ENCODE measurements around the gene SPHKAP. TPM values are rescaled to one million over a fixed set of nuclear protein-coding genes. Genes with fewer than 3 reads are reported as not detected.

SPHKAP gene
- total RNA-seq, 1 donor from 2014 or later: not detected

- H3K4me3 ChIP-seq (ENCODE audit: low read depth, low read length): no peak overlapping the region
- FAIRE-seq (no peak), DNase-seq (ENCODE audit: low read depth) (no peak)
- TF ChIP-seq CTCF (IDR thresholded peaks at IDR 0.05; ENCODE audit: insufficient read depth, low read length, severe bottlenecking): no peak
- H3K36me3 ChIP-seq (ENCODE audit: control insufficient read depth, insufficient read depth, low read length): no peaks in the 10 kb centered on the region
- no peaks in the 10 kb centered on the region for H3K27me3 ChIP-seq (ENCODE audit: control insufficient read depth, insufficient read depth, low read length)
Measured at GRCh38 chr2:228135300-228135699, 46.2 kb downstream of the SPHKAP start.

GRCh38 chr2:228131833-228132232, 49.7 kb downstream of the SPHKAP start:
- TF ChIP-seq CTCF (IDR thresholded peaks at IDR 0.05; ENCODE audit: insufficient read depth, low read length, severe bottlenecking): no peak
- FAIRE-seq: no peak
- H3K27me3 ChIP-seq (ENCODE audit: control insufficient read depth, insufficient read depth, low read length): no peaks in the 10 kb centered on the region
- DNase-seq (ENCODE audit: low read depth): no peak
- no peak overlapping the region for H3K4me3 ChIP-seq (ENCODE audit: low read depth, low read length)
- H3K36me3 ChIP-seq (ENCODE audit: control insufficient read depth, insufficient read depth, low read length): no peaks in the 10 kb centered on the region

- DNase-seq (ENCODE audit: low read depth): no peak
- no peak for FAIRE-seq
- H3K36me3 ChIP-seq (ENCODE audit: control insufficient read depth, insufficient read depth, low read length): no peaks in the 10 kb centered on the region
- no peak for TF ChIP-seq CTCF (IDR thresholded peaks at IDR 0.05; ENCODE audit: insufficient read depth, low read length, severe bottlenecking)
- H3K4me3 ChIP-seq (ENCODE audit: low read depth, low read length): no peak overlapping the region
- H3K27me3 ChIP-seq (ENCODE audit: control insufficient read depth, insufficient read depth, low read length): no peaks in the 10 kb centered on the region
Measured at GRCh38 chr2:228126401-228126800, 55.1 kb downstream of the SPHKAP start.

- DNase-seq (ENCODE audit: low read depth) (no peak), FAIRE-seq (no peak)
- no peaks in the 10 kb centered on the region for H3K36me3 ChIP-seq (ENCODE audit: control insufficient read depth, insufficient read depth, low read length)
- no peak for TF ChIP-seq CTCF (IDR thresholded peaks at IDR 0.05; ENCODE audit: insufficient read depth, low read length, severe bottlenecking)
- H3K4me3 ChIP-seq (ENCODE audit: low read depth, low read length): no peak overlapping the region
- H3K27me3 ChIP-seq (ENCODE audit: control insufficient read depth, insufficient read depth, low read length): no peaks in the 10 kb centered on the region
Measured at GRCh38 chr2:228118940-228119339, 62.5 kb downstream of the SPHKAP start.

- Histone ChIP-seq H3K4me3 (ENCODE audit: low read depth, low read length) (no peak overlapping the region), H3K27me3 (ENCODE audit: control insufficient read depth, insufficient read depth, low read length) (no peaks in the 10 kb centered on the region), H3K36me3 (ENCODE audit: control insufficient read depth, insufficient read depth, low read length) (no peaks in the 10 kb centered on the region)
- TF ChIP-seq CTCF (IDR thresholded peaks at IDR 0.05; ENCODE audit: insufficient read depth, low read length, severe bottlenecking): no peak
- no peak for FAIRE-seq
- no peak for DNase-seq (ENCODE audit: low read depth)
Measured at GRCh38 chr2:228107846-228108245, 73.6 kb downstream of the SPHKAP start.

- Histone ChIP-seq H3K4me3 (ENCODE audit: low read depth, low read length) (no peak overlapping the region), H3K36me3 (ENCODE audit: control insufficient read depth, insufficient read depth, low read length) (no peaks in the 10 kb centered on the region), H3K27me3 (ENCODE audit: control insufficient read depth, insufficient read depth, low read length) (no peaks in the 10 kb centered on the region)
- no peak for DNase-seq (ENCODE audit: low read depth)
- TF ChIP-seq CTCF (IDR thresholded peaks at IDR 0.05; ENCODE audit: insufficient read depth, low read length, severe bottlenecking): no peak
- FAIRE-seq: no peak
Measured at GRCh38 chr2:228105526-228106250, 75.8 kb downstream of the SPHKAP start.
